Activated CD8-positive, alpha-beta T cell treated with anti-CD3 and anti-CD28 coated beads for 36 hours (primary cell): Measurements from ENCODE around the gene THOP1. TPM values are rescaled to one million over a fixed set of nuclear protein-coding genes. Genes with fewer than 3 reads are reported as not detected.

Experiments
- ATAC-seq: fragments of 200-7000 bp; cut with Tn5 transposase; one replicate; pipeline ENCODE4 v1.10.0; 2021; ENCODE audit warnings: mild to moderate bottlenecking, moderate library complexity
- CTCF ChIA-PET: fragments of 350-600 bp; sonication (Branson Sonifier 250); formaldehyde crosslinking; loops from one replicate; lab custom pipeline; 2021; ENCODE audit warnings: antibody characterized with exemption; lab: Charles Lee
- POLR2A ChIA-PET: fragments of 350-600 bp; sonication (Branson Sonifier 250); formaldehyde crosslinking; loops from one replicate; lab custom pipeline; 2021; ENCODE audit warnings: antibody characterized with exemption; lab: Charles Lee
- DNase-seq: peaks from one replicate; pipeline ENCODE4 v3.0.0-alpha.2; 2020
- H3K27ac Mint-ChIP-seq: one replicate; pipeline ENCODE4 v1.8.0; 2021; ENCODE audit warnings: mild to moderate bottlenecking, mixed read lengths
- H3K27me3 Mint-ChIP-seq: one replicate; pipeline ENCODE4 v1.8.0; 2021; ENCODE audit warnings: mixed read lengths
- H3K36me3 Mint-ChIP-seq: one replicate; pipeline ENCODE4 v1.8.0; 2021; ENCODE audit warnings: low read depth, mixed read lengths
- H3K4me1 Mint-ChIP-seq: one replicate; pipeline ENCODE4 v1.8.0; 2021; ENCODE audit warnings: low read depth, mixed read lengths
- H3K4me3 Mint-ChIP-seq: one replicate; pipeline ENCODE4 v1.8.0; 2021; ENCODE audit warnings: mild to moderate bottlenecking, moderate library complexity, mixed read lengths
- H3K9me3 Mint-ChIP-seq: one replicate; pipeline ENCODE4 v1.8.0; 2021; ENCODE audit warnings: mixed read lengths
- CTCF ChIP-seq: fragments of 200-600 bp; IDR thresholded peaks from one replicate; pipeline ENCODE4 v1.8.0; 2022; ENCODE audit warnings: antibody characterized with exemption, mild to moderate bottlenecking
- intact Hi-C: fragments of 100-400 bp; cut with micrococcal nuclease; formaldehyde crosslinking; loops from one replicate; pipeline ENCODE4 v1.10.0; 2022
- total RNA-seq, 2 experiments: library from RNA; stranded (reverse); gene quantifications; one replicate each; pipeline ENCODE4 v1.2.3, GENCODE V29; 2021

THOP1 gene
- total RNA-seq, 2 experiments from 2014 or later: 157 to 158 TPM

- Mint-ChIP-seq H3K36me3 (peaks cover 31% of the 10 kb centered on the region), H3K4me3 (no peak overlapping the region), H3K27me3 (no peaks in the 10 kb centered on the region), H3K9me3 (peaks cover 13% of the 10 kb centered on the region), H3K4me1 (no peaks in the 10 kb centered on the region), H3K27ac (no peak overlapping the region)
- CTCF ChIA-PET: no interaction called here
- no peak for DNase-seq
- no peak for TF ChIP-seq CTCF
- intact Hi-C loops: no loop called here
- ATAC-seq: no peak
- POLR2A ChIA-PET: no interaction called here
Measured at GRCh38 chr19:2827022-2827421, 41.7 kb downstream of the THOP1 start.

- no peak overlapping the region for H3K4me3 Mint-ChIP-seq
- DNase-seq (no peak), ATAC-seq (no peak)
- no peak for TF ChIP-seq CTCF
- peaks cover 22% of the 10 kb centered on the region for H3K9me3 Mint-ChIP-seq
- CTCF ChIA-PET: no interaction called here
- H3K27ac Mint-ChIP-seq: no peak overlapping the region
- peaks cover 40% of the 10 kb centered on the region for H3K36me3 Mint-ChIP-seq
- POLR2A ChIA-PET: no interaction called here
- no peaks in the 10 kb centered on the region for H3K4me1 Mint-ChIP-seq
- intact Hi-C loops: no loop called here
- no peaks in the 10 kb centered on the region for H3K27me3 Mint-ChIP-seq
Measured at GRCh38 chr19:2827840-2828489, 42.7 kb downstream of the THOP1 start.

GRCh38 chr19:2834294-2834871 is 49.1 kb downstream of the THOP1 start:
- H3K9me3 Mint-ChIP-seq: peaks cover 55% of the 10 kb centered on the region
- peaks cover 61% of the 10 kb centered on the region for H3K36me3 Mint-ChIP-seq
- no peaks in the 10 kb centered on the region for H3K27me3 Mint-ChIP-seq
- TF ChIP-seq CTCF: no peak
- H3K27ac Mint-ChIP-seq: no peak overlapping the region
- ATAC-seq (no peak), DNase-seq (no peak)
- H3K4me3 Mint-ChIP-seq: no peak overlapping the region
- ChIA-PET POLR2A (no interaction called here), CTCF (no interaction called here)
- H3K4me1 Mint-ChIP-seq: no peaks in the 10 kb centered on the region
- intact Hi-C loops: no loop called here

- TF ChIP-seq CTCF: no peak
- Mint-ChIP-seq H3K4me3 (no peak overlapping the region), H3K27me3 (no peaks in the 10 kb centered on the region), H3K4me1 (peaks cover 4% of the 10 kb centered on the region), H3K27ac (no peak overlapping the region), H3K9me3 (peaks cover 41% of the 10 kb centered on the region), H3K36me3 (peaks cover 47% of the 10 kb centered on the region)
- POLR2A ChIA-PET: no interaction called here
- DNase-seq: no peak
- CTCF ChIA-PET: no interaction called here
- intact Hi-C loops: no loop called here
- ATAC-seq: no peak
Measured at GRCh38 chr19:2837430-2837829, 52.1 kb downstream of the THOP1 start.
